NCI-H1436 (cell line): Measurements from ENCODE around the gene SPON1.
A peak's percentile ranks its signal among the peaks of the same experiment; 100 is the strongest.

Source experiments
- DNase-seq: peaks from one replicate; lab custom pipeline; 2025; lab: John Stamatoyannopoulos, UW

SPON1 gene

GRCh38 chr11:13944016-13944415 lies 18.5 kb upstream of the SPON1 start:
- no peak for DNase-seq

GRCh38 chr11:13944911-13945425 lies 17.6 kb upstream of the SPON1 start:
- no peak for DNase-seq

GRCh38 chr11:13947379-13947778 lies 15.1 kb upstream of the SPON1 start:
- DNase-seq, result no peak

- DNase-seq, result no peak
Observed at GRCh38 chr11:13949876-13950275, 12.6 kb upstream of the SPON1 start.

GRCh38 chr11:13952221-13952620 lies 10.3 kb upstream of the SPON1 start:
- DNase-seq, result no peak

GRCh38 chr11:13952668-13953067 lies 9.9 kb upstream of the SPON1 start:
- no peak for DNase-seq

GRCh38 chr11:13954591-13954990 lies 7.9 kb upstream of the SPON1 start:
- no peak for DNase-seq

- peak; percentile 33 for DNase-seq
Observed at GRCh38 chr11:13955971-13956421, 6.5 kb upstream of the SPON1 start.

GRCh38 chr11:13956988-13957387 lies 5.5 kb upstream of the SPON1 start:
- no peak for DNase-seq

GRCh38 chr11:13958641-13959400 lies 3.7 kb upstream of the SPON1 start:
- DNase-seq, result no peak

- no peak for DNase-seq
Observed at GRCh38 chr11:13962198-13962561, 343 bp upstream of the SPON1 start.

GRCh38 chr11:13963169-13963948 lies 836 bp downstream of the SPON1 start:
- DNase-seq, result no peak

GRCh38 chr11:13963949-13964770 lies 1.6 kb downstream of the SPON1 start:
- no peak for DNase-seq

- DNase-seq, result no peak
Observed at GRCh38 chr11:13964771-13965074, 2.2 kb downstream of the SPON1 start.

- DNase-seq, result no peak
Observed at GRCh38 chr11:13965337-13965736, 2.8 kb downstream of the SPON1 start.

GRCh38 chr11:13966013-13966412 lies 3.5 kb downstream of the SPON1 start:
- DNase-seq, result no peak

- DNase-seq, result no peak
Observed at GRCh38 chr11:13966486-13966885, 4.0 kb downstream of the SPON1 start.

- no peak for DNase-seq
Observed at GRCh38 chr11:13970986-13971385, 8.5 kb downstream of the SPON1 start.

GRCh38 chr11:13972043-13972910 lies 9.8 kb downstream of the SPON1 start:
- no peak for DNase-seq

- no peak for DNase-seq
Observed at GRCh38 chr11:13972944-13973343, 10.4 kb downstream of the SPON1 start.

- no peak for DNase-seq
Observed at GRCh38 chr11:13974631-13975030, 12.1 kb downstream of the SPON1 start.
